Esophagus (tissue), 2 donors: Measurements from ENCODE around the gene P2RX5. TPM values are rescaled to one million over a fixed set of nuclear protein-coding genes. Genes with fewer than 3 reads are reported as not detected.
"Not testable (repeated sequence)": the region's sequence is repeated elsewhere in the genome, so short reads cannot be mapped to it uniquely, and the experiment has no call there.

ENCODE experiments used
- H3K27ac ChIP-seq, 2 donors: one replicate each; pipeline ENCODE4 v1.5.1; 2013; ENCODE audit warnings: low read depth in 2 of 2, mild to moderate bottlenecking in 2 of 2, inconsistent platforms in 1 of 2, low read length in 1 of 2, moderate library complexity in 1 of 2
- H3K27me3 ChIP-seq, 2 donors: one replicate each; pipeline ENCODE4 v1.6.1; 2013; ENCODE audit warnings: low read length in 2 of 2, control low read depth in 1 of 2, mild to moderate bottlenecking in 1 of 2; ENCODE audit not compliant: insufficient read depth in 2 of 2, control insufficient read depth in 1 of 2
- H3K36me3 ChIP-seq, 2 donors: one replicate each; pipeline ENCODE4 v1.6.1; 2013; ENCODE audit warnings: low read length in 1 of 2; ENCODE audit not compliant: control insufficient read depth in 2 of 2, insufficient read depth in 2 of 2
- H3K4me1 ChIP-seq, 2 donors: one replicate each; pipeline ENCODE4 v1.6.1; 2013; ENCODE audit warnings: low read length in 1 of 2; ENCODE audit not compliant: control insufficient read depth in 2 of 2, insufficient read depth in 2 of 2
- H3K4me3 ChIP-seq, 2 donors: one replicate each; pipeline ENCODE4 v1.5.1; 2013; ENCODE audit warnings: low read length in 2 of 2, mild to moderate bottlenecking in 2 of 2, low read depth in 1 of 2, moderate library complexity in 1 of 2
- H3K9me3 ChIP-seq, 2 donors: one replicate each; pipeline ENCODE4 v1.6.1; 2013; ENCODE audit warnings: mild to moderate bottlenecking in 2 of 2, low read depth in 1 of 2, low read length in 1 of 2, moderate library complexity in 1 of 2; ENCODE audit not compliant: control insufficient read depth in 2 of 2, insufficient read depth in 1 of 2
- WGBS, 2 donors: extraction: QIAGEN DNeasy Blood & Tissue Kit; methylation state at CpG; one replicate each; pipeline ENCODE4 v1.1.7; 2013; 5-methylcytosine and 5-hydroxymethylcytosine counted together
- polyA plus RNA-seq, 2 donors: library from polyadenylated mRNA; stranded (reverse); fragments of 200-250 nt; gene quantifications; one replicate each; pipeline ENCODE4 v1.2.3, GENCODE V29; 2013
- donor health status: healthy with polysubstance abuse.
- donor health status: Bipolar disorder and iron deficiency.

The P2RX5 gene
- polyA plus RNA-seq, 2 donors, result 0.36 to 1.8 TPM

GRCh38 chr17:3718201-3718600 lies 22.2 kb upstream of the P2RX5 start:
- WGBS, 2 donors, result 86 to 90% methylated on average over 4 of the region's 4 CpGs
- peaks cover 9% of the 10 kb centered on the region in 2 donors for H3K36me3 ChIP-seq
- peaks cover 0 to 3% of the 10 kb centered on the region in 2 donors for H3K4me1 ChIP-seq
- no peaks in the 10 kb centered on the region for H3K27me3 ChIP-seq
- H3K27ac ChIP-seq, result no peak overlapping the region
- H3K9me3 ChIP-seq, result no peaks in the 10 kb centered on the region
- no peak overlapping the region for H3K4me3 ChIP-seq

- no peak overlapping the region for H3K4me3 ChIP-seq
- peaks cover 9 to 12% of the 10 kb centered on the region in 2 donors for H3K36me3 ChIP-seq
- no peaks in the 10 kb centered on the region for H3K27me3 ChIP-seq
- no peaks in the 10 kb centered on the region for H3K4me1 ChIP-seq
- 88 to 94% methylated on average over 8 of the region's 8 CpGs for WGBS, 2 donors
- no peak overlapping the region for H3K27ac ChIP-seq
- H3K9me3 ChIP-seq, result no peaks in the 10 kb centered on the region
These were observed 19.3 kb upstream of the P2RX5 start for GRCh38 chr17:3715296-3715695.

- 76 to 77% methylated on average over 13 of the region's 13 CpGs for WGBS, 2 donors
- H3K4me3 ChIP-seq, result no peak overlapping the region
- H3K9me3 ChIP-seq, result no peaks in the 10 kb centered on the region
- H3K4me1 ChIP-seq, result no peaks in the 10 kb centered on the region
- H3K27me3 ChIP-seq, result no peaks in the 10 kb centered on the region
- H3K27ac ChIP-seq, result no peak overlapping the region
- peaks cover 9 to 12% of the 10 kb centered on the region in 2 donors for H3K36me3 ChIP-seq
These were observed 17.0 kb upstream of the P2RX5 start for GRCh38 chr17:3712811-3713463.

GRCh38 chr17:3710951-3711383 lies 15.0 kb upstream of the P2RX5 start:
- Histone ChIP-seq H3K27ac (no peak overlapping the region), H3K36me3 (peaks cover 4 to 6% of the 10 kb centered on the region in 2 donors), H3K4me1 (no peaks in the 10 kb centered on the region), H3K4me3 (no peak overlapping the region), H3K27me3 (no peaks in the 10 kb centered on the region), H3K9me3 (no peaks in the 10 kb centered on the region)
- 62 to 65% methylated on average over 5 of the region's 5 CpGs for WGBS, 2 donors

- Histone ChIP-seq H3K27ac (no peak overlapping the region), H3K27me3 (no peaks in the 10 kb centered on the region)
- 37 to 43% methylated on average over 3 of the region's 3 CpGs for WGBS, 2 donors
These were observed 12.4 kb upstream of the P2RX5 start for GRCh38 chr17:3708366-3708765.

GRCh38 chr17:3705718-3705984 lies 9.7 kb upstream of the P2RX5 start:
- 100% methylated on average over 1 of the region's 1 CpG for WGBS, 2 donors
- H3K4me3 ChIP-seq, H3K27ac ChIP-seq, H3K27me3 ChIP-seq, H3K9me3 ChIP-seq, H3K36me3 ChIP-seq, H3K4me1 ChIP-seq: not testable (repeated sequence)

More at GRCh38 chr17:3708366-3708765, 12.4 kb upstream of the P2RX5 start:
- Histone ChIP-seq H3K4me3 (no peak overlapping the region), H3K36me3 (peaks cover 0 to 3% of the 10 kb centered on the region in 2 donors), H3K9me3 (no peaks in the 10 kb centered on the region), H3K4me1 (no peaks in the 10 kb centered on the region)

- H3K27ac ChIP-seq, result no peak overlapping the region
- 84 to 86% methylated on average over 20 of the region's 20 CpGs for WGBS, 2 donors
These were observed 9.2 kb upstream of the P2RX5 start for GRCh38 chr17:3704931-3705717.

GRCh38 chr17:3702041-3702539 lies 6.1 kb upstream of the P2RX5 start:
- H3K27ac ChIP-seq, H3K9me3 ChIP-seq, H3K4me3 ChIP-seq, H3K27me3 ChIP-seq, H3K4me1 ChIP-seq, H3K36me3 ChIP-seq: not testable (repeated sequence)
- 86 to 90% methylated on average over 7 of the region's 7 CpGs for WGBS, 2 donors

More at GRCh38 chr17:3704931-3705717, 9.2 kb upstream of the P2RX5 start:
- Histone ChIP-seq H3K36me3 (no peaks in the 10 kb centered on the region), H3K4me1 (peaks cover 0 to 2% of the 10 kb centered on the region in 2 donors), H3K4me3 (no peak overlapping the region), H3K27me3 (no peaks in the 10 kb centered on the region), H3K9me3 (no peaks in the 10 kb centered on the region)

- Histone ChIP-seq H3K27me3 (peaks cover 0 to 3% of the 10 kb centered on the region in 2 donors), H3K27ac (no peak overlapping the region), H3K4me1 (peaks cover 12 to 14% of the 10 kb centered on the region in 2 donors), H3K36me3 (no peaks in the 10 kb centered on the region), H3K4me3 (no peak overlapping the region), H3K9me3 (peaks cover 0 to 8% of the 10 kb centered on the region in 2 donors)
- WGBS, 2 donors, result 79 to 92% methylated on average over 4 of the region's 4 CpGs
These were observed 4.0 kb upstream of the P2RX5 start for GRCh38 chr17:3699951-3700350.
